MM.1S (cell line): Measurements from ENCODE around the gene NSUN6.

Source experiments
- DNase-seq: peaks from one replicate; pipeline ENCODE4 v3.0.0-alpha.2; 2015
- H2AFZ ChIP-seq: fragments of 300-600 bp; sonication (generic); 2 replicates; pipeline ENCODE4 v1.6.0; 2016; ENCODE audit warnings: antibody characterized with exemption, low read length
- H3F3A ChIP-seq: fragments of 300-600 bp; sonication (generic); 2 replicates; pipeline ENCODE4 v1.6.1; 2016; ENCODE audit warnings: mild to moderate bottlenecking, antibody characterized with exemption, low read length, moderate library complexity, mixed read lengths; ENCODE audit not compliant: insufficient read depth
- H3K27ac ChIP-seq: fragments of 300-600 bp; sonication (generic); 2 replicates; pipeline ENCODE4 v1.5.1; 2016; ENCODE audit warnings: mild to moderate bottlenecking, low read length
- H3K27me3 ChIP-seq: fragments of 300-600 bp; sonication (generic); replicated peaks from 2 replicates; pipeline ENCODE4 v1.6.0; 2016; ENCODE audit warnings: low read length; ENCODE audit not compliant: insufficient read depth
- H3K36me3 ChIP-seq: fragments of 300-600 bp; sonication (generic); replicated peaks from 2 replicates; pipeline ENCODE4 v1.6.1; 2016; ENCODE audit warnings: mild to moderate bottlenecking, low read length, mixed read lengths; ENCODE audit not compliant: insufficient read depth
- H3K4me1 ChIP-seq: fragments of 300-600 bp; sonication (generic); 2 replicates; pipeline ENCODE4 v1.6.1; 2016; ENCODE audit warnings: low read length, mixed read lengths
- H3K4me2 ChIP-seq: fragments of 300-600 bp; sonication (generic); 2 replicates; pipeline ENCODE4 v1.6.0; 2016; ENCODE audit warnings: low read depth, low read length
- H3K4me3 ChIP-seq: fragments of 300-600 bp; sonication (generic); 2 replicates; pipeline ENCODE4 v1.5.1; 2016; ENCODE audit warnings: low read length, mixed read lengths
- H3K79me2 ChIP-seq: fragments of 300-600 bp; sonication (generic); 2 replicates; pipeline ENCODE4 v1.6.1; 2016; ENCODE audit warnings: mixed run types, low read length, mixed read lengths
- H3K9ac ChIP-seq: fragments of 300-600 bp; sonication (generic); 2 replicates; pipeline ENCODE4 v1.6.1; 2016; ENCODE audit warnings: low read length, mixed read lengths
- H3K9me2 ChIP-seq: fragments of 300-600 bp; sonication (generic); replicated peaks from 2 replicates; pipeline ENCODE4 v1.6.1; 2016; ENCODE audit warnings: mild to moderate bottlenecking, low read length, mixed read lengths; ENCODE audit not compliant: insufficient read depth
- H3K9me3 ChIP-seq: fragments of 300-600 bp; sonication (generic); replicated peaks from 2 replicates; pipeline ENCODE4 v1.6.1; 2016; ENCODE audit warnings: mild to moderate bottlenecking, low read length, mixed read lengths; ENCODE audit not compliant: insufficient read depth
- H4K20me1 ChIP-seq: fragments of 300-600 bp; sonication (generic); 2 replicates; pipeline ENCODE4 v1.6.1; 2016; ENCODE audit warnings: mild to moderate bottlenecking, low read length, moderate library complexity, mixed read lengths; ENCODE audit not compliant: insufficient read depth
- EZH2 ChIP-seq: fragments of 300-600 bp; sonication (generic); optimal IDR thresholded peaks from 2 replicates; pipeline ENCODE3; 2017; ENCODE audit warnings: low read depth, mild to moderate bottlenecking, antibody characterized with exemption, low read length, mixed read lengths
- EZH2phosphoT487 ChIP-seq: fragments of 300-600 bp; sonication (generic); IDR thresholded peaks from 2 replicates; pipeline ENCODE4 v1.6.1; 2018; ENCODE audit warnings: antibody characterized with exemption, low read length
- TF ChIP-seq, protein P1 (sequence below): fragments of 300-600 bp; sonication (generic); IDR thresholded peaks from 2 replicates; pipeline ENCODE4 v1.5.1; 2016; ENCODE audit warnings: antibody characterized with exemption, low read length, mixed read lengths

Gene NSUN6

DNA sequence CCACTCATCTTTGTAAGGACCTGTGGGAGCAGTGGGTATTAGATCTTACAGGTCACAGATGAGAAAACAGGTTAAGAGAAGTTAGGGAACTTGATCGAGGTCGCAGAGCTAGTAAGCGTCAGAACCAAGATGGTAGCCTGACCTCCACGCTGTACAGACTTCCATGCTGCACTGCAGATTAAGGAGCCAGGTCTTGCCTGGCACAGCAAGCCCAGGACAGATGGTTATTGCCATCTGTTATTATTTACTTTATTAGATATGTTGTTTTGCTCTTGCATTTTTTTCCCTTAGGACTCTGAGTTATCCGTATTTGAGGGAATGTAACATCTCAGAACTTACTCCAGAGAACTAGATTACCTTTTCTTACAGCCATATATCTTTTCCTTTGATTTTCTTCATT, 147.2 kb downstream of the NSUN6 start:
- Histone ChIP-seq H3K79me2 (no peaks in the 10 kb centered on the region), H3K9me2 (no peaks in the 10 kb centered on the region), H3K4me2 (no peak overlapping the region), H3K27ac (no peak overlapping the region), H3K4me1 (peaks cover 14% of the 10 kb centered on the region), H4K20me1 (no peaks in the 10 kb centered on the region), H3K36me3 (no peaks in the 10 kb centered on the region), H3K4me3 (no peak overlapping the region), H3F3A (peaks cover 9% of the 10 kb centered on the region), H3K9ac (no peak overlapping the region), H3K9me3 (no peaks in the 10 kb centered on the region), H3K27me3 (no peaks in the 10 kb centered on the region), H2AFZ (no peak overlapping the region)
- DNase-seq = no peak
- TF ChIP-seq, protein P1, sequence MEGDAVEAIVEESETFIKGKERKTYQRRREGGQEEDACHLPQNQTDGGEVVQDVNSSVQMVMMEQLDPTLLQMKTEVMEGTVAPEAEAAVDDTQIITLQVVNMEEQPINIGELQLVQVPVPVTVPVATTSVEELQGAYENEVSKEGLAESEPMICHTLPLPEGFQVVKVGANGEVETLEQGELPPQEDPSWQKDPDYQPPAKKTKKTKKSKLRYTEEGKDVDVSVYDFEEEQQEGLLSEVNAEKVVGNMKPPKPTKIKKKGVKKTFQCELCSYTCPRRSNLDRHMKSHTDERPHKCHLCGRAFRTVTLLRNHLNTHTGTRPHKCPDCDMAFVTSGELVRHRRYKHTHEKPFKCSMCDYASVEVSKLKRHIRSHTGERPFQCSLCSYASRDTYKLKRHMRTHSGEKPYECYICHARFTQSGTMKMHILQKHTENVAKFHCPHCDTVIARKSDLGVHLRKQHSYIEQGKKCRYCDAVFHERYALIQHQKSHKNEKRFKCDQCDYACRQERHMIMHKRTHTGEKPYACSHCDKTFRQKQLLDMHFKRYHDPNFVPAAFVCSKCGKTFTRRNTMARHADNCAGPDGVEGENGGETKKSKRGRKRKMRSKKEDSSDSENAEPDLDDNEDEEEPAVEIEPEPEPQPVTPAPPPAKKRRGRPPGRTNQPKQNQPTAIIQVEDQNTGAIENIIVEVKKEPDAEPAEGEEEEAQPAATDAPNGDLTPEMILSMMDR = no peak
- TF ChIP-seq EZH2 (no peak), EZH2phosphoT487 (no peak)

DNA sequence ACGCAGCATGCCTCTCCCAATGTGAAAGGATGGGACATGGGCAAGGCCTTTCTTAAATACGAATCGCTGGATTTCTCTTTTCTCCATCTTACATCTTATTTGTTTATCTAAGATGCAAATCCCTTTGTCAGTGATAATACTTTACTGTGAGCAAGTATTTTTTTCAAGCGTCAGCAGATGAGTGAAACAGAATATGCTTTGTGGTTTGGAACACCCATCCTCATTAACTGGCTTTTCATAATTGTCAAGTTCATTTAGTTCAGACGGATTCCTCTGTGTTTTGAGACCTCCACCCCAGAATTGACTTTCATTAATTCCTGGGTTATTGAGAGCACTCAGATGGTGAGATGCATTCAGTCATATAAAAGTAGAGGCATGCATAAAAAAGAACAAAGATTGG, 149.8 kb downstream of the NSUN6 start:
- Histone ChIP-seq H3K4me2 (peak overlapping the region; percentile 63), H3K9me3 (no peaks in the 10 kb centered on the region), H3K36me3 (no peaks in the 10 kb centered on the region), H2AFZ (0 out of 2 replicates have a peak overlapping the region, but pooled peaks have one; percentile 11), H3K9ac (0 out of 2 replicates have a peak overlapping the region, but pooled peaks have one; percentile 7), H3F3A (peaks cover 9% of the 10 kb centered on the region), H4K20me1 (no peaks in the 10 kb centered on the region), H3K27me3 (no peaks in the 10 kb centered on the region), H3K4me1 (peaks cover 14% of the 10 kb centered on the region), H3K4me3 (peak overlapping the region; percentile 28; the same call in 1 of the 2 replicates), H3K9me2 (no peaks in the 10 kb centered on the region), H3K27ac (peak overlapping the region; percentile 41; the same call in 1 of the 2 replicates), H3K79me2 (no peaks in the 10 kb centered on the region)
- TF ChIP-seq, protein P1 = no peak
- no peak for TF ChIP-seq EZH2phosphoT487
- no peak for TF ChIP-seq EZH2
- DNase-seq = peak; percentile 14

DNA sequence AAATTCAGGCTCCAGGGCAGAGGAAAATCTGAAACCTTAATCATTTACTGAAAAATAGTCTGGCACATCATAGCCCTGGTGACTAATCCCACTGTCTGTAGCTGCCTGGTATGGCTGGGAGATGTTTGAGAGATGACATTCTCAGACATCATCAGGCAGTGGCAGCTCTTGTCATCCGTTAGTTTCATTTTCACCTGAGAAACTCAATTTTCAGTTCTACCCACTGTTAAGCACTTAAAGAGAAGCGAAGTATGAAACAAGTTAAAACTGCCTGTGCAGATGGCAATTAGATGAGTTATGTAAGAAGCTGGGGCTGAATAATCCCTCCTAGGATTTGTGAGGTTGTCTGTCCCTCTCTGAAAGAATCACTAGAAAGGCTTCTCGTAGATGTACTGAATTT, 150.2 kb downstream of the NSUN6 start:
- no peaks in the 10 kb centered on the region for H3K27me3 ChIP-seq
- no peaks in the 10 kb centered on the region for H3K36me3 ChIP-seq
- H3K4me3 ChIP-seq = peak overlapping the region; percentile 28; the same call in 1 of the 2 replicates
- peaks cover 9% of the 10 kb centered on the region for H3F3A ChIP-seq
- no peaks in the 10 kb centered on the region for H3K79me2 ChIP-seq
- peak overlapping the region; percentile 63 for H3K4me2 ChIP-seq
- no peaks in the 10 kb centered on the region for H3K9me2 ChIP-seq
- peaks cover 14% of the 10 kb centered on the region for H3K4me1 ChIP-seq
- DNase-seq = peak; percentile 87
- 0 out of 2 replicates have a peak overlapping the region, but pooled peaks have one; percentile 11 for H2AFZ ChIP-seq
- H3K9me3 ChIP-seq = no peaks in the 10 kb centered on the region
- H4K20me1 ChIP-seq = no peaks in the 10 kb centered on the region
- TF ChIP-seq EZH2phosphoT487 (no peak), EZH2 (no peak)
- H3K27ac ChIP-seq = peak overlapping the region; percentile 41; the same call in 1 of the 2 replicates
- H3K9ac ChIP-seq = 0 out of 2 replicates have a peak overlapping the region, but pooled peaks have one; percentile 7

DNA sequence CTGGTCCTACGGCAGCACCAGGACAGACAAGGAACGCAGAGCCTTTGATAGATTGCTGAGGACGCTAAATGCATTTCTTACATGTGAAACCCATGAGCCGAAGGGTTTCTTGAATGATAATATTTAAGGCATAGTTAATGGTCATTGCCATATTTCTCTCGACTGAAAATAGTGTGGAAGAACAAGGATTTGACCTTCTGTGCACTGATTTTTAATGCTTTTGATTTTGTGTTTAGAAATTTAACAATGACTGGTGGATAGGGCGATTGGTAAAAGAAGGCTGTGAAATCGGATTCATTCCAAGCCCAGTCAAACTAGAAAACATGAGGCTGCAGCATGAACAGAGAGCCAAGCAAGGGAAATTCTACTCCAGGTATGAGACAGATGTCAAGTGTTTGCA, 150.8 kb downstream of the NSUN6 start:
- no peaks in the 10 kb centered on the region for H3K9me2 ChIP-seq
- H3K4me3 ChIP-seq = no peak overlapping the region
- H3K27ac ChIP-seq = peak overlapping the region; percentile 41; the same call in 1 of the 2 replicates
- peaks cover 9% of the 10 kb centered on the region for H3F3A ChIP-seq
- no peaks in the 10 kb centered on the region for H4K20me1 ChIP-seq
- no peak overlapping the region for H3K9ac ChIP-seq
- H3K36me3 ChIP-seq = no peaks in the 10 kb centered on the region
- H3K4me2 ChIP-seq = peak overlapping the region; percentile 63; the same call in 1 of the 2 replicates
- no peaks in the 10 kb centered on the region for H3K79me2 ChIP-seq
- TF ChIP-seq EZH2phosphoT487 (no peak), EZH2 (no peak)
- TF ChIP-seq, protein P1 = no peak
- DNase-seq = no peak
- H3K4me1 ChIP-seq = peaks cover 14% of the 10 kb centered on the region
- no peaks in the 10 kb centered on the region for H3K27me3 ChIP-seq
- no peaks in the 10 kb centered on the region for H3K9me3 ChIP-seq
- H2AFZ ChIP-seq = no peak overlapping the region
